GM21619 (cell line): Measurements from ENCODE around the gene RAD51B.
"Not testable (repeated sequence)": the region's sequence is repeated elsewhere in the genome, so short reads cannot be mapped to it uniquely, and the experiment has no call there.

Experiments
- ATAC-seq: cut with Tn5 transposase; IDR thresholded peaks from one replicate; pipeline ENCODE4 v1.9.1; 2021; ENCODE audit not compliant: unreplicated experiment

Gene RAD51B

GRCh38 chr14:67819563-67820421 lies at the start of gene RAD51B:
Gene RAD51B (plus strand): TSS chr14:67819779.
- peak; percentile 54 for ATAC-seq

- ATAC-seq = no peak
These were observed 45.7 kb upstream of the RAD51B start for GRCh38 chr14:67773844-67774377.

GRCh38 chr14:67776653-67777322 lies 42.8 kb upstream of the RAD51B start:
- no peak for ATAC-seq

GRCh38 chr14:67778792-67779191 lies 40.8 kb upstream of the RAD51B start:
- ATAC-seq = no peak

GRCh38 chr14:67782090-67782489 lies 37.5 kb upstream of the RAD51B start:
- no peak for ATAC-seq

- no peak for ATAC-seq
These were observed 35.2 kb upstream of the RAD51B start for GRCh38 chr14:67784244-67784823.

- no peak for ATAC-seq
These were observed 34.1 kb upstream of the RAD51B start for GRCh38 chr14:67785270-67786109.

GRCh38 chr14:67787673-67788072 lies 31.9 kb upstream of the RAD51B start:
- no peak for ATAC-seq

- no peak for ATAC-seq
These were observed 20.8 kb upstream of the RAD51B start for GRCh38 chr14:67798731-67799130.

- ATAC-seq = no peak
These were observed 18.8 kb upstream of the RAD51B start for GRCh38 chr14:67800743-67801142.

GRCh38 chr14:67806246-67806645 lies 13.3 kb upstream of the RAD51B start:
- no peak for ATAC-seq

GRCh38 chr14:67814821-67815220 lies 4.8 kb upstream of the RAD51B start:
- ATAC-seq = no peak

- no peak for ATAC-seq
These were observed 3.9 kb upstream of the RAD51B start for GRCh38 chr14:67815573-67816225.

GRCh38 chr14:67816326-67817002 lies 3.1 kb upstream of the RAD51B start, which contains the start of gene ZFYVE26:
Gene ZFYVE26 (minus strand): TSS chr14:67816590. CDS start chr14:67815963, 627 bp downstream.
- peak; percentile 79 for ATAC-seq

GRCh38 chr14:67817750-67818438 lies 1.7 kb upstream of the RAD51B start:
- ATAC-seq = no peak

GRCh38 chr14:67818476-67818875 lies 1.1 kb upstream of the RAD51B start:
- not testable (repeated sequence) for ATAC-seq

GRCh38 chr14:67820428-67820971 lies 921 bp downstream of the RAD51B start:
- no peak for ATAC-seq

- ATAC-seq = no peak
These were observed 1.5 kb downstream of the RAD51B start for GRCh38 chr14:67821121-67821520.

- ATAC-seq = no peak
These were observed 11.5 kb downstream of the RAD51B start for GRCh38 chr14:67831113-67831512.
